Heart left ventricle (tissue), 13 donors: ENCODE measurements around the gene LSAMP.

ENCODE experiments used
- CTCF ChIP-seq, 12 donors: fragments of 200-600 bp; sonication (generic) in 4 of 12; IDR thresholded peaks; one replicate each; pipeline versions ENCODE4 v1.5.0 to v1.8.0; 2018 to 2022; ENCODE audit warnings: antibody characterized with exemption in 12 of 12, mild to moderate bottlenecking in 5 of 12
- POLR2A ChIP-seq, 2 donors: fragments of 450-650 bp; IDR thresholded peaks; one replicate each; pipeline ENCODE4 v1.6.1; 2017; ENCODE audit warnings: antibody characterized with exemption in 2 of 2, mild to moderate bottlenecking in 2 of 2, moderate library complexity in 2 of 2
- donor health status: ischemic (EF 13 %, LVEDD 7.1; RV severe dilation, severe dysfunction).
- donor health status: DM: no; HTN: yes; CAD: no.
- donor health status: DM: no; HTN: no; CAD: no.
- donor health status: ischemic (EF 25% LVEDD 6.9; RV normal size, moderate dysfunction).
- donor health status: ischemic (EF 25% LVEDD 5.7; RV mildly dilated, moderate dysfunction).
- donor health status: ischemic (EF 35%, LVEDD 5.7; RV mildly dilated, moderate dysfunction).
- donor health status: nonischemic (EF 11% LVEDD 7.7; RV severe dilation, severe dysfunction).
- donor health status: DM: yes; HTN: yes; CAD: no.
- donor health status: PGD.
- donor health status: ischemic (EF 29% LVEDD 5.4; RV normal size, mild dysfunction).
- donor health status: nonischemic (EF 23%, LVEDD 6.1; RV moderate dilation, normal function).

GRCh38 chr3:115814006-115814405 lies 631.3 kb downstream of the LSAMP start:
- TF ChIP-seq CTCF (IDR thresholded peaks at IDR 0.05), result no peak
- no peak for TF ChIP-seq POLR2A (IDR thresholded peaks at IDR 0.05)
